ENCODE measurements around the gene DERA. TPM values are rescaled to one million over a fixed set of nuclear protein-coding genes. Genes with fewer than 3 reads are reported as not detected.

DERA gene
- total RNA-seq, 1 donor from 2014 or later: 21.4 TPM

GRCh38 chr12:16086462-16086861 is 175.3 kb downstream of the DERA start:
- no peak for TF ChIP-seq POLR2AphosphoS5 (IDR thresholded peaks at IDR 0.05; ENCODE audit: insufficient read depth in 1 of 2, low read depth in 1 of 2)
- TF ChIP-seq, protein P1, sequence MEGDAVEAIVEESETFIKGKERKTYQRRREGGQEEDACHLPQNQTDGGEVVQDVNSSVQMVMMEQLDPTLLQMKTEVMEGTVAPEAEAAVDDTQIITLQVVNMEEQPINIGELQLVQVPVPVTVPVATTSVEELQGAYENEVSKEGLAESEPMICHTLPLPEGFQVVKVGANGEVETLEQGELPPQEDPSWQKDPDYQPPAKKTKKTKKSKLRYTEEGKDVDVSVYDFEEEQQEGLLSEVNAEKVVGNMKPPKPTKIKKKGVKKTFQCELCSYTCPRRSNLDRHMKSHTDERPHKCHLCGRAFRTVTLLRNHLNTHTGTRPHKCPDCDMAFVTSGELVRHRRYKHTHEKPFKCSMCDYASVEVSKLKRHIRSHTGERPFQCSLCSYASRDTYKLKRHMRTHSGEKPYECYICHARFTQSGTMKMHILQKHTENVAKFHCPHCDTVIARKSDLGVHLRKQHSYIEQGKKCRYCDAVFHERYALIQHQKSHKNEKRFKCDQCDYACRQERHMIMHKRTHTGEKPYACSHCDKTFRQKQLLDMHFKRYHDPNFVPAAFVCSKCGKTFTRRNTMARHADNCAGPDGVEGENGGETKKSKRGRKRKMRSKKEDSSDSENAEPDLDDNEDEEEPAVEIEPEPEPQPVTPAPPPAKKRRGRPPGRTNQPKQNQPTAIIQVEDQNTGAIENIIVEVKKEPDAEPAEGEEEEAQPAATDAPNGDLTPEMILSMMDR (IDR thresholded peaks at IDR 0.05): no peak
- no peak for TF ChIP-seq POLR2A (IDR thresholded peaks at IDR 0.05)
- no peak for DNase-seq (ENCODE audit: extremely low spot score in 2 of 2)
- intact Hi-C loops (cut with DNase I): no loop called here
- Histone ChIP-seq H3K4me1 (no peaks in the 10 kb centered on the region), H3K27ac (no peak overlapping the region), H3K36me3 (no peaks in the 10 kb centered on the region), H3K27me3 (no peaks in the 10 kb centered on the region), H3K9me3 (no peaks in the 10 kb centered on the region), H3K4me3 (no peak overlapping the region)

DNA sequence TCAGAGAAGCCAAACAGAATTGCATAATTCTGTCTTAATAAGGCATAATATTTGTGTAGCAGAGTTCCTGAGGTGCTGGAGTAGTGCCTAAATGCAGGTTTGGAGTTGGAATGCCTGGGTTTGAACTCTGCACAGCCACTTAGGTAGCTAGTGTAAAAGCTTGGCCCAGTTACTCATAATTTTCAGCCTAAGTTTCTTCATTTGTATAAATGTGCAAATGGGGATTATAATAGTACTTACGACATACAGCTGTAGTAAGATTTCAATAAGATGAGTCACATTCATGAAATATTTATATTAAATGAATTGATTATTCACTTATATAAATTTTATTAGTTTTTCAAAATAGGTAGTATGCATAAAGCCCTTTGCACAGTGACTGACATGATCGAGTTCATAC is 175.8 kb downstream of the DERA start:
- DNase-seq (ENCODE audit: extremely low spot score in 2 of 2): no peak
- Histone ChIP-seq H3K36me3 (no peaks in the 10 kb centered on the region), H3K27ac (no peak overlapping the region), H3K9me3 (no peaks in the 10 kb centered on the region), H3K4me1 (no peaks in the 10 kb centered on the region), H3K4me3 (no peak overlapping the region), H3K27me3 (no peaks in the 10 kb centered on the region)
- TF ChIP-seq POLR2A (IDR thresholded peaks at IDR 0.05): no peak
- TF ChIP-seq, protein P1 (IDR thresholded peaks at IDR 0.05): no peak
- no peak for TF ChIP-seq POLR2AphosphoS5 (IDR thresholded peaks at IDR 0.05; ENCODE audit: insufficient read depth in 1 of 2, low read depth in 1 of 2)
- intact Hi-C loops (cut with DNase I): no loop called here

Other genes with a start within 250 kb of the DERA start
- gene EPS8, start 121.9 kb upstream of the DERA start, total RNA-seq: 104 TPM
- 31.9 TPM for gene STRAP, start 28.9 kb upstream of the DERA start, total RNA-seq

Measured in vagina (tissue), 2 donors.